ENCODE results near the gene IFTAP.
A peak's percentile ranks its signal among the peaks of the same experiment; 100 is the strongest.
"Not testable (repeated sequence)": the region's sequence is repeated elsewhere in the genome, so short reads cannot be mapped to it uniquely, and the experiment has no call there.

IFTAP gene

GRCh38 chr11:36594316-36594989 lies at the start of gene IFTAP:
Gene IFTAP, plus strand, starts transcription at chr11:36594502. Its CDS starts 15,602 bp downstream, at chr11:36610104.
- peak; percentile 66 for DNase-seq (ENCODE audit: extremely low read depth, low read depth)
- TF ChIP-seq CTCF (IDR thresholded peaks at IDR 0.05; ENCODE audit: low read depth, low read length) = no peak

- no peak for TF ChIP-seq CTCF (IDR thresholded peaks at IDR 0.05; ENCODE audit: low read depth, low read length)
- no peak for DNase-seq (ENCODE audit: extremely low read depth, low read depth)
Observed at GRCh38 chr11:36550385-36551115, 43.8 kb upstream of the IFTAP start.

- not testable (repeated sequence) for DNase-seq (ENCODE audit: extremely low read depth, low read depth)
Observed at GRCh38 chr11:36557390-36557789, 36.9 kb upstream of the IFTAP start.

GRCh38 chr11:36557991-36558390 lies 36.3 kb upstream of the IFTAP start:
- DNase-seq (ENCODE audit: extremely low read depth, low read depth) = no peak
- no peak for TF ChIP-seq CTCF (IDR thresholded peaks at IDR 0.05; ENCODE audit: low read depth, low read length)

- no peak for TF ChIP-seq CTCF (IDR thresholded peaks at IDR 0.05; ENCODE audit: low read depth, low read length)
- DNase-seq (ENCODE audit: extremely low read depth, low read depth) = no peak
Observed at GRCh38 chr11:36558571-36559413, 35.5 kb upstream of the IFTAP start.

GRCh38 chr11:36564376-36565030 lies 29.8 kb upstream of the IFTAP start:
- peak; percentile 69 for TF ChIP-seq CTCF (IDR thresholded peaks at IDR 0.05; ENCODE audit: low read depth, low read length)
- peak; percentile 18 for DNase-seq (ENCODE audit: extremely low read depth, low read depth)

- DNase-seq (ENCODE audit: extremely low read depth, low read depth) = no peak
- no peak for TF ChIP-seq CTCF (IDR thresholded peaks at IDR 0.05; ENCODE audit: low read depth, low read length)
Observed at GRCh38 chr11:36565031-36565610, 29.2 kb upstream of the IFTAP start.
